Measurements from ENCODE around the gene TBX2.

Gene TBX2

DNA sequence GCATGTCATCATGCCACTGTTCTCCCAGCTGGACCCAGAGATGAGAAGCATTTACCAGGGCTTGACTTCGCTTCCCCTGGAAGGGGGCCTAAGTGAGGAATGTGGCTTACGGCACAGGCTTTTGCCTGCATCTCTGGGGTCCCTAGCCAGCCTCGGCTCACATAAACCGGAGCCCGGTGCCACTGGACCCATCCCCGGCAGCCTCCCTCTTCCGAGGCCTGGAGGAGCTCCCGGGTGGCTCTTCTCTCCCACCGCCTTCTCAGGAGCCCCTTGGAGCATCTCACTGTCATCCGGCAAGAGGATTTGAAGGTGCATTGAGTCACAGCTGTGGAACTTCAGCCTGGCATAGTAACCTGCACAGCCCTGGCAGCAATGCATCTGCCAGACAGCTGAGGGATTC is 29.9 kb upstream of the TBX2 start:
- no peak for DNase-seq

DNA sequence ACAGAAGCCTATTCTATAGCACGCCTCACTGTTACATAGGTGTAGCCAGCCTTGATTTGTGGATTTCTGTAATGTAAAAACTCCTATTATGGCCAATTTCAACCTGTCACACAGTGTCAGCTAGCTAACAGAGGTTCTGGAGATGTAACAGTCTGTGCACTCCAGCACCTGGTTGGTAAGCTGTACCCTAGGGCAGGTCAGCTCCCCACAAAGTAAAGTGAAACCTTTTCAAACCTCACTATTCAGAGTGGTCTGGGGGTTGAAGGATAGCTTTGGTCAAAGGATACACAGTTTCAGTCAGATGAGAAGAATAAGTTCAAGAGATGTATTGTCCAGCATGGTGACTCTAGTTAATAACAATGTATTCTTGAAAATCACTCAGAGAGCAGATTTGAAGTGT is 28.5 kb upstream of the TBX2 start:
- DNase-seq: no peak

DNA sequence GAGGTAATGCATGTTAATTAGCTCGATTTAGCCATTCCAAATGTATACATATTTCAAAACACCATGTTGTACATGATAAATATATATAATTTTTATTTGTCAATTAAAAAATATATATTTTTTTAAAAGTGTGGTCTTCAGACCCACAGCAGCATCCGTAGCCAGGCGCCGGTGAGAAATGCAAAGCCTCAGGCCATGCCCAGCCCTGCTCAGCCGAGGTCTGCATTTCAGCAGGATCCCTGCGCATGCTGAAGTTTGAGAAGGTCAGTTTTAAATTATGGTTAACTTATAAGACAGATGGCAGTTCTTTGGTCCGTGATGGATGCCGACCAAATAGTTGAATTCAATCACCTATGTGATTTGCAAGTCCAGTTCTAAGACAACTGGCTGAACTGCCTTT is 28.0 kb upstream of the TBX2 start:
- no peak for DNase-seq

- DNase-seq: no peak
Measured at GRCh38 chr17:61372436-61372835, 27.2 kb upstream of the TBX2 start.

GRCh38 chr17:61376931-61377838 is 22.5 kb upstream of the TBX2 start:
- DNase-seq: no peak

DNA sequence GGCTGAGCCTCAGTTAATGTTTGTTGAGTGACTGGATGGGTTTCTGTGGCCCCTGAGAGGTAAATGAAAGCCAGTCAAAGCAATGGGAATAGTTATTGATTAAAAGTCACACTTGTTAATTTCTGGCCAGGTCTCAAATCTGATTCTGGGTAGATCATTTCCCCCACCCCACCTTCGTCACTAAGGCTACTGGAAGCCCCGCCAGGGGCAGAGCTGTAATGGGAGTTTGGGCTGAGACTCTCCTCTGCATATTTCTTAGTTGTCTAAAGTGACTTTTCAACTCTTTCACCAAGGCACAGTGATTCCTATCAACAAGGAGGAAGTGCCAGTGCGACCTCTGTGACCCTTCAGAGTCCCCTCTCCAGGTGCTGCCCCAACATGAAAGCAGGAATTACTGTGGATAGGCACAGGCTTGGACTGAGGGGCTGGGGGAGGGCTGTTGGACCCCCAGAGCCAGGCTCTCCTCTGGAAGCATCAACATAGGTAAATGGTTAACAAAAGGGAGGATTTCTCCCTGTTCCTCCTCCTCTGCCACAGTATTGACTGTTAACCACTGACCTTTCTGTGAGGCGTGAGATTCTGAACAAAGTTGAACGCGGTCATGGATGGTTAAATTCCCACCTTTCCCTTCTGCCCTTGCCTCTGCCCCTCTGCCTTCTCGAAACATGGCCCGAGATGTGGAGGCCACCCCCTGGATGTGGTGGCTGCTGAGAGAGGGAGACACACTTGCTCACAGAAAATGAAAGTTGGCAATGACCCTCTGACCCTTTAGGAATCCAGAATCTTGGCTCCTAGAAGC is 20.8 kb upstream of the TBX2 start:
- DNase-seq: no peak

DNA sequence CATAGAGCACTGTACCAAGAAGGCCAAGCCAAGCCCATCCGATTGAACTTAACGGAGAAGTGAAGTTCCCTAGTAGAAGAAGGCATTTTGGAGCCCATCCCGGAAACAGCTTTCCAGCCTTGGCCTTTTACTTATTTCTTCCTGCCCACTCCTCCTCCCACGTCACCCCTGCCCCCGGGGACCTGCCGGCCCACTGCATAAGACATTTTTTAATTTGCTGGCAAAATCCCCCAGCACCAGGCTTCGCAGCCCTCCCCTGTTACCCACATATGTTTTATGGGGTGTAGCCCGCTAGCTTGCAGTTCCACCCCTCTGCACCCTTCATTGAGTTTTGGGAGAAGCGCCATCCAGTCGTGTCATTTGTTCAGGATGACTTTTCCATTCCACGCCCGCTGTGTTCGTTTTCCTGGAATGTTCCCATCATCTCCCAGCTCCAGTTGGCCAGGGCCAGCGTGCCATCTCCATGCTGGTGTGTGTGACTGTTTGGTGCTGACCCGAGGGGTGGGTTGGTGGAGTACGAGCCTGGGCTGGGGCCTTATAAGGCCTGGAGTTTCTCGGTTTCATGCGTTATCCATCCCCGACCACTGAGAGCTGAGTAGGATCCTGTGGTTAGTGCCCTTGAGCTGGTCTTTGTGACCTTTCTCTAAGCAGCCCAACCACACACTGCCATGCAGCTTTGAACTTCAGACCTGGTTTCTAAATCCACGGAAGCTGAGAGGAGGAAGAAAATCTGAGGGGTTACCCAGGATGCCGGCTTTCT is 20.0 kb upstream of the TBX2 start:
- no peak for DNase-seq

- no peak for DNase-seq
Measured at GRCh38 chr17:61380217-61380835, 19.3 kb upstream of the TBX2 start.

DNA sequence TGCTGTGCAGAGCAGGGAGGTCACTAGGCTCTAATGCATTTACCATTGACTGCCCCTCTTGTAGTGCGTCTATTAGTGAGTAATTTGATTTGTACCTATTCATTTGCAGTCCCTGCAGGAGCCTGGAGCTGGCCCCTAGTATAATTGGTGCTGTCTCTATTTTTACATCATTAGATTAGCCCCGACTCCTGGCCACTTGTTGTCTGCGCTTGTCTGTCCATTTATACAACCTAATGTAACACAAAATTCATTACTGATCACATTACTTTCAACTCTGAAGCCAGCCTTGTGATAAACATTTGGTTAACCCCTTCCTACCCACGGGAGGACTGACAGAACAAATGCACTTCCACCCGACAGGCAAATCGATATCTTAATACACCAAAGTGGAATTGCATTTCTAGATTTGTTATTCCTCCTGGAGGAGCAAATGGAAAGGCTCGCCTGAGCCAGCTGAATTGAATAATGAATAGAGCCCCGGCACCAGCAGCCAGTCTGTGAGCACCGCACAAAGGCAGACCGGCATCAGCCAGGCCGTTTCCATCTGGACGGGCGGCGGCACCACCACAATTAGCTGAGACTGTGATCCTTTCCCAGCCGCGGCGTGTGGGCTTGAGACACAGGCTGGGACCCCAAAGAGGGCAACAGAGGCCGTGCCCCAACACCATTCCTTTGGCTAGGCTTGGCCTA is 18.7 kb upstream of the TBX2 start:
- no peak for DNase-seq

- DNase-seq: no peak
Measured at GRCh38 chr17:61381537-61381936, 18.1 kb upstream of the TBX2 start.

- no peak for DNase-seq
Measured at GRCh38 chr17:61382796-61383688, 16.6 kb upstream of the TBX2 start.

DNA sequence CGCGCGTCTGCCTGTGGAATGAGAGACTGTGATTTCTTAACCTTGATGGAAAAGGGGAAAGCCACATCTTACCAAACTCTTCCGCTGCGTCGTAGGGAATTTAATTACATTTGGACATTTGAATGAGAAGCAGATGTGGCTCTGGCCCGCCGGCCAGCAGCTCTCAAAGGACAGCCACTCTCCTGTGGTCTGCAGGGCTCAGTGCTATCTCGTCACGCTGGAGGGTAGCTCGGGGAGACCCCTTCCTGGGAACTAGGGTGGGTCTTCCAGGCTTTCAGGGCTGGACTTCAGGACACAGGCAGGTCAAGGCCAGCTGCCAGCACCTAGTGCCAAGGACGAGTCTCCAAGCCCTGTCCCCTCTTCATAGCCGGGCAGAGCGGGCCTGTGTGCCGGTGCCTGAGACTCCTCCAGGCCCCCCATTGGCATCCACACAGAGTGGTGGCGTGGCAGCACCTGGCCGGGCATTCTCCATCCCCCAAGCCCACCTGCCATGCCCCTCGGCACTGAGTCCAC is 15.9 kb upstream of the TBX2 start:
- no peak for DNase-seq

GRCh38 chr17:61384354-61384691 is 15.3 kb upstream of the TBX2 start:
- DNase-seq: no peak

DNA sequence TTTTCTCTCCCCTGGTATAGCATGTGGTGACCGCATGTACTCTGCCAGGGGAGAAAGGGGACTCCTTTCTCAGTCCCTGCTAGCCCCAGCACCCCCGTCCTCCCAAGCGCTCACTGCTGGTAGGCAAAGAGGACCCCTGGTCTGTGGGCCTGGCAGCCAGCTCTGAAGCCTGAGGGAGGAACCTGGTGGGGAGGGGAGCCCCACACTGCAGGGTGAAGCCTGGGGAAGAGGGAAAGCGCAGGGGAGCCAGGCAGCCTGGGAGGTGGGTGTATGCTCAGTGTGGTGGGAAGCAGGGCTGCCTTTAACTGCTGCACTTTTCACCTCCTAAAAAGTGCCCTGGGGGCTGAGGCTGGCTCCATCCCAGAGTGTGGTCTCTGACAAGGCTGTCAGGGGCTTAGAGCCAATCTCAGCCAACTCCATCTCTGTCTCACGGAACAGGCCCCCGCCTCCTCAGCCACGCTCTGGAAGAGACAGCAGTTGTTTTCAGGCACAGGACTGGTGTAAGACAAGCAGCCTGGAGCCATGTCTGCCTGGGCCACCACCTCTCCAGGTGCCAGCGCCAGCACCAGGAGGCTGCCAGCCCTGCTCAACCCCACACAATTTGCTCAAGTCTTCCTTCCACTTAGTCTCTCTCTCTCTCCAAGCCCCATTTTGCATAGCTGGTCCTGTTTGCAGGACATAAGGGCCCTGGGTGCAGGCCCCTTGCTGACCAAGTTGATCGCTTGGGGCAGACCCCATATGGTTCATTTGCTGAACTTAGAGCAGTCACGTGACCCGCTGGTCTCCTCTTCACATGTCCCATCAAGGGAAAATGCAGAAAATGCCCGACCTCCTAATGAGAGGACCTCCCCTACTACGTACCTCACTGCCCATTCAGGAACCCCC is 14.7 kb upstream of the TBX2 start:
- no peak for DNase-seq

DNA sequence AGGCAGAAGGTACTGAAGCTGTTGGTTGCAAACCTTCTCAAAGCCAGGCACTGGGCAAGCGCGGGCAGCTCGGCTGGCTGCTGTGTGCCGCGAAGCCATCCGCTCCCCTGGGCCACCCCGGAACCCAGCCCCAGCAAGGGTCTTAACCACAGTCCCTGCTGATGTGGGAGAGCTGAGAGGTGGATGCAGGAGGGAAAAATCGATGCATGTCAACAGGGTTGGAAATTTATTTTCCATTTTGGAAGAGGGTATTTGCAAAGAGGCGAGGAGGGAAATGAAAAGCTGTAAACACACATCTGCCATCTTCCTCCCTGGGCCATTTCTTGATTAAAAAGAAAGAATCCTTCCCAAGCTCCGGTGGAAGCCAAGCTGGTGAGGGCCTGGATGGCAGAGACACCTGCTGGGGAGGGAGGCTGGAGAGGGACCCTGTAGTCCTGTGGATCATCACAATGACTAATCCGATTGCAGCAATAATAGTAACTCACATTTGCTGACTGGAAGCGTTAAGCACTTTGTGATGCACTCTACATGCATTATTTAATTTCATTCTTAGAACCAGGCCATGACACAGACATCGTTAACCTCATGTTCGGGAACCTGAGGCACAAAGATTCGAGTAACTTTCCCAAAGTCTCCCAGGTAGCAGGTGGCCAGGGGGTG is 13.9 kb upstream of the TBX2 start:
- no peak for DNase-seq

- DNase-seq: no peak
Measured at GRCh38 chr17:61386251-61386650, 13.4 kb upstream of the TBX2 start.

DNA sequence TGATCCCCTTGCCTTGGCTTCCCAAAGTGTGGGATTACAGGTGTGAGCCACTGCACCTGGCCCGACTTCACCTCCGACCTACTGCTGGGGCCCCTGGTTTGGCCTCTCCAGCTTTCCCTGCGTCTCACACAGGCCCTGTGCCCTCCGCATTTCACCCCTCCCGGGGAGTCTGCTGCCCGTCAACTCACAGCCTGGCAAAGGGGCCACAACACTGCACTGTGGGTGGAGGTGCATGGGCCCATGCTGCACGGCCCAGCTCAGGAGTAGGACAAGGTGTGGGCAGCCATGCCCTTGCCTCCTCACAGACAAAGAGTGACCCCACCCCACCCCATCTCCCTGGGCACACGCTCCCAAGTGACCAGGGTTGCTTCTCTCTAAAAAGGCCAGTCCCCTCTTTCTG is 12.6 kb upstream of the TBX2 start:
- no peak for DNase-seq

GRCh38 chr17:61387511-61388305 is 11.9 kb upstream of the TBX2 start:
- DNase-seq: no peak

Measured in NCI-H510A treated with DMSO at 0.1 percent for 48 hours (cell line).